Heart left ventricle (tissue), 13 donors: ENCODE measurements around the gene CFAP57.

ENCODE experiments used
- POLR2A ChIP-seq, 2 donors: fragments of 450-650 bp; IDR thresholded peaks; one replicate each; pipeline ENCODE4 v1.6.1; 2017; ENCODE audit warnings: antibody characterized with exemption in 2 of 2, mild to moderate bottlenecking in 2 of 2, moderate library complexity in 2 of 2
- TF ChIP-seq, protein P1 (sequence below), 12 donors: fragments of 200-600 bp; sonication (generic) in 4 of 12; IDR thresholded peaks; one replicate each; pipeline versions ENCODE4 v1.5.0 to v1.8.0; 2018 to 2022; ENCODE audit warnings: antibody characterized with exemption in 12 of 12, mild to moderate bottlenecking in 5 of 12
- donor health status: ischemic (EF 13 %, LVEDD 7.1; RV severe dilation, severe dysfunction).
- donor health status: DM: no; HTN: yes; CAD: no.
- donor health status: DM: no; HTN: no; CAD: no.
- donor health status: ischemic (EF 25% LVEDD 6.9; RV normal size, moderate dysfunction).
- donor health status: ischemic (EF 25% LVEDD 5.7; RV mildly dilated, moderate dysfunction).
- donor health status: ischemic (EF 35%, LVEDD 5.7; RV mildly dilated, moderate dysfunction).
- donor health status: nonischemic (EF 11% LVEDD 7.7; RV severe dilation, severe dysfunction).
- donor health status: DM: yes; HTN: yes; CAD: no.
- donor health status: PGD.
- donor health status: ischemic (EF 29% LVEDD 5.4; RV normal size, mild dysfunction).
- donor health status: nonischemic (EF 23%, LVEDD 6.1; RV moderate dilation, normal function).

- TF ChIP-seq POLR2A (IDR thresholded peaks at IDR 0.05), result no peak
- TF ChIP-seq, protein P1, sequence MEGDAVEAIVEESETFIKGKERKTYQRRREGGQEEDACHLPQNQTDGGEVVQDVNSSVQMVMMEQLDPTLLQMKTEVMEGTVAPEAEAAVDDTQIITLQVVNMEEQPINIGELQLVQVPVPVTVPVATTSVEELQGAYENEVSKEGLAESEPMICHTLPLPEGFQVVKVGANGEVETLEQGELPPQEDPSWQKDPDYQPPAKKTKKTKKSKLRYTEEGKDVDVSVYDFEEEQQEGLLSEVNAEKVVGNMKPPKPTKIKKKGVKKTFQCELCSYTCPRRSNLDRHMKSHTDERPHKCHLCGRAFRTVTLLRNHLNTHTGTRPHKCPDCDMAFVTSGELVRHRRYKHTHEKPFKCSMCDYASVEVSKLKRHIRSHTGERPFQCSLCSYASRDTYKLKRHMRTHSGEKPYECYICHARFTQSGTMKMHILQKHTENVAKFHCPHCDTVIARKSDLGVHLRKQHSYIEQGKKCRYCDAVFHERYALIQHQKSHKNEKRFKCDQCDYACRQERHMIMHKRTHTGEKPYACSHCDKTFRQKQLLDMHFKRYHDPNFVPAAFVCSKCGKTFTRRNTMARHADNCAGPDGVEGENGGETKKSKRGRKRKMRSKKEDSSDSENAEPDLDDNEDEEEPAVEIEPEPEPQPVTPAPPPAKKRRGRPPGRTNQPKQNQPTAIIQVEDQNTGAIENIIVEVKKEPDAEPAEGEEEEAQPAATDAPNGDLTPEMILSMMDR (IDR thresholded peaks at IDR 0.05), result no peak
Observed at GRCh38 chr1:43252225-43252624, 80.1 kb downstream of the CFAP57 start.
